SK-N-SH (cell line): ENCODE data around the gene ACAT2. TPM values are rescaled to one million over a fixed set of nuclear protein-coding genes. Genes with fewer than 3 reads are reported as not detected.

Experiments
- CTCF ChIA-PET: fragments of 300-600, 350-600 bp; formaldehyde crosslinking; extraction: SDS; loops from one replicate; lab custom pipeline; 2021; lab: Yijun Ruan, JAX
- POLR2A ChIA-PET: fragments of 350-600 bp; sonication (Branson Sonifier 250); formaldehyde crosslinking; extraction: SDS; loops from one replicate; lab custom pipeline; 2020; ENCODE audit warnings: antibody characterized with exemption, inconsistent platforms; lab: Yijun Ruan, JAX
- DNase-seq: peaks from one replicate; pipeline ENCODE4 v3.0.0; 2012
- H2AFZ ChIP-seq: fragments of 200-600 bp; sonication (generic); 2 replicates; pipeline ENCODE4 v1.8.1; 2016; ENCODE audit warnings: antibody characterized with exemption, mild to moderate bottlenecking, low read depth
- H3F3A ChIP-seq: fragments of 200-600 bp; sonication (generic); replicated peaks from 2 replicates; pipeline ENCODE3; 2016; ENCODE audit warnings: antibody characterized with exemption, mild to moderate bottlenecking; ENCODE audit not compliant: insufficient read depth
- H3K27ac ChIP-seq, 2 experiments: fragments of 200-500 bp in 1 of 2; fragments of 200-600 bp in 1 of 2; sonication (Bioruptor generic) in 1 of 2; sonication (generic), shearing (Covaris generic) in 1 of 2; 2 replicates each; pipeline versions ENCODE4 v1.5.1 to v1.6.1; 2014 to 2016; ENCODE audit warnings: low read depth in 2 of 2, inconsistent platforms in 1 of 2, low read length in 1 of 2, mild to moderate bottlenecking in 1 of 2, mixed read lengths in 1 of 2
- H3K27me3 ChIP-seq: fragments of 200-600 bp; sonication (generic), shearing (Covaris generic); 2 replicates; pipeline ENCODE4 v1.6.1; 2016; ENCODE audit warnings: mixed run types; ENCODE audit not compliant: insufficient read depth
- H3K36me3 ChIP-seq, 2 experiments: fragments of 200-500 bp in 1 of 2; fragments of 200-600 bp in 1 of 2; sonication (Bioruptor generic) in 1 of 2; sonication (generic) in 1 of 2; replicated peaks in 1 of 2; 2 replicates each; pipeline versions ENCODE3 to v1.5.1; 2014 to 2016; ENCODE audit warnings: low read length in 1 of 2, mild to moderate bottlenecking in 1 of 2; ENCODE audit not compliant: insufficient read depth in 2 of 2, control insufficient read depth in 1 of 2
- H3K4me1 ChIP-seq, 2 experiments: fragments of 200-500 bp in 1 of 2; fragments of 200-600 bp in 1 of 2; sonication (Bioruptor generic) in 1 of 2; sonication (generic), shearing (Covaris generic) in 1 of 2; 2 replicates each; pipeline versions ENCODE4 v1.5.1 to v1.6.1; 2014 to 2016; ENCODE audit warnings: low read depth in 1 of 2, low read length in 1 of 2, mixed run types in 1 of 2; ENCODE audit not compliant: insufficient read depth in 2 of 2, control insufficient read depth in 1 of 2
- H3K4me2 ChIP-seq: fragments of 200-600 bp; sonication (generic), shearing (Covaris generic); 2 replicates; pipeline ENCODE4 v1.6.1; 2017; ENCODE audit warnings: mixed run types
- H3K4me3 ChIP-seq, 2 experiments: fragments of 200-500 bp in 1 of 2; fragments of 200-600 bp in 1 of 2; sonication (Bioruptor generic) in 1 of 2; sonication (generic), shearing (Covaris generic) in 1 of 2; 2 replicates each; pipeline versions ENCODE4 v1.5.1 to v1.8.1; 2014 to 2016; ENCODE audit warnings: low read depth in 2 of 2, inconsistent platforms in 1 of 2, low read length in 1 of 2, mild to moderate bottlenecking in 1 of 2, mixed read lengths in 1 of 2, moderate library complexity in 1 of 2
- H3K79me2 ChIP-seq: fragments of 200-600 bp; sonication (generic); 2 replicates; pipeline ENCODE4 v1.8.1; 2017; ENCODE audit warnings: mild to moderate bottlenecking; ENCODE audit not compliant: insufficient read depth
- H3K9ac ChIP-seq: fragments of 200-600 bp; sonication (generic); 2 replicates; pipeline ENCODE4 v1.6.1; 2017; ENCODE audit warnings: mixed run types
- H3K9me2 ChIP-seq: fragments of 200-600 bp; sonication (generic); 2 replicates; pipeline ENCODE4 v1.6.1; 2017; ENCODE audit warnings: mixed run types
- H3K9me3 ChIP-seq: fragments of 200-600 bp; sonication (generic); 2 replicates; pipeline ENCODE4 v1.6.1; 2017; ENCODE audit warnings: mixed run types, mild to moderate bottlenecking, moderate library complexity
- H4K20me1 ChIP-seq: fragments of 200-600 bp; sonication (generic); 2 replicates; pipeline ENCODE4 v1.6.1; 2017; ENCODE audit warnings: mild to moderate bottlenecking, mixed run types; ENCODE audit not compliant: insufficient read depth
- CTCF ChIP-seq: fragments of 200-600 bp; sonication (generic); IDR thresholded peaks from 2 replicates; pipeline ENCODE4 v1.6.1; 2017; ENCODE audit warnings: antibody characterized with exemption, mild to moderate bottlenecking, moderate library complexity
- ELF1 ChIP-seq: IDR thresholded peaks from 2 replicates; pipeline ENCODE4 v1.4.0; 2012
- EZH2phosphoT487 ChIP-seq: fragments of 200-600 bp; sonication (generic); IDR thresholded peaks from 2 replicates; pipeline ENCODE4 v1.6.1; 2017; ENCODE audit warnings: low read depth, mixed run types, mild to moderate bottlenecking, antibody characterized with exemption, moderate library complexity, borderline replicate concordance
- FOXJ3 ChIP-seq: sonication (generic); formaldehyde crosslinking; IDR thresholded peaks from 2 replicates; pipeline ENCODE4 v1.5.1; 2020; ENCODE audit warnings: mild to moderate bottlenecking, missing genetic modification reagents
- GABPA ChIP-seq: IDR thresholded peaks from 2 replicates; pipeline ENCODE4 v1.4.0; 2012; ENCODE audit warnings: low read depth, mild to moderate bottlenecking
- JUND ChIP-seq: IDR thresholded peaks from 2 replicates; pipeline ENCODE4 v1.4.0; 2012
- MEF2A ChIP-seq: IDR thresholded peaks from 2 replicates; pipeline ENCODE4 v1.4.0; 2012; ENCODE audit warnings: low read depth, borderline replicate concordance
- MXI1 ChIP-seq: IDR thresholded peaks from 2 replicates; pipeline ENCODE4 v1.6.1; 2012; ENCODE audit warnings: mild to moderate bottlenecking, low read depth, low read length, improper control_type of control experiment
- REST ChIP-seq: IDR thresholded peaks from 2 replicates; pipeline ENCODE4 v1.6.1; 2012; ENCODE audit warnings: mild to moderate bottlenecking, low read depth, low read length, moderate library complexity
- TAF1 ChIP-seq: IDR thresholded peaks from 2 replicates; pipeline ENCODE4 v1.6.1; 2012; ENCODE audit warnings: low read depth, mild to moderate bottlenecking, low read length, moderate library complexity, borderline replicate concordance
- TCF12 ChIP-seq: IDR thresholded peaks from 2 replicates; pipeline ENCODE4 v1.4.0; 2012
- TEAD4 ChIP-seq: IDR thresholded peaks from 2 replicates; pipeline ENCODE4 v1.4.0; 2012; ENCODE audit warnings: mild to moderate bottlenecking, borderline replicate concordance; ENCODE audit not compliant: insufficient read depth
- USF2 ChIP-seq: fragments of 150-350 bp; IDR thresholded peaks from 2 replicates; pipeline ENCODE4 v1.6.1; 2017; ENCODE audit warnings: antibody characterized with exemption, low read length, low read depth, borderline replicate concordance
- WGBS: methylation state at CpG from one replicate; pipeline ENCODE4 v1.1.6; 2017; ENCODE audit warnings: low lambda C conversion rate; 5-methylcytosine and 5-hydroxymethylcytosine counted together
- polyA plus RNA-seq, 3 experiments: library from polyadenylated mRNA; depleted of rRNA; stranded (reverse); fragments of >200 nt; gene quantifications; 2 replicates each; pipeline ENCODE4 v1.2.3, GENCODE V29; 2012
- TF ChIP-seq, protein P1 (sequence below): IDR thresholded peaks from 2 replicates; pipeline ENCODE4 v1.4.0; 2012; ENCODE audit warnings: low read depth, borderline replicate concordance
- TF ChIP-seq, protein P2 (sequence below): fragments of 150-350 bp; IDR thresholded peaks from 2 replicates; pipeline ENCODE4 v1.6.1; 2016; ENCODE audit warnings: mild to moderate bottlenecking, low read depth, low read length
- TF ChIP-seq, protein P3 (sequence below): IDR thresholded peaks from 2 replicates; pipeline ENCODE4 v1.4.0; 2012; ENCODE audit warnings: low read depth, borderline replicate concordance

The ACAT2 gene
- polyA plus RNA-seq, 1 of the 3 experiments (the other 2 are of a cell fraction) = 13.1 TPM

- Histone ChIP-seq H3F3A (peaks cover 12% of the 10 kb centered on the region), H3K4me3 (no peak overlapping the region), H3K79me2 (peaks cover 33% of the 10 kb centered on the region), H3K4me2 (no peak overlapping the region), H3K27me3 (no peaks in the 10 kb centered on the region), H4K20me1 (no peaks in the 10 kb centered on the region; the same call in 1 of the 2 replicates), H3K27ac (no peak overlapping the region), H3K36me3 (peaks cover 0 to 11% of the 10 kb centered on the region in 2 experiments), H3K4me1 (no peaks in the 10 kb centered on the region), H3K9me2 (no peaks in the 10 kb centered on the region), H3K9ac (no peak overlapping the region), H2AFZ (no peak overlapping the region), H3K9me3 (no peaks in the 10 kb centered on the region)
- ChIA-PET CTCF (interaction anchor here (0.6 to 1.0 kb wide), 4 partner anchors 8 to 134 kb away, joined by 3 to 4 read pairs (median 3); no protein-coding TSS in a partner anchor), POLR2A (interaction anchor here (1.0 kb wide), 1 partner anchor 8 kb away, joined by 3 read pairs; no protein-coding TSS in a partner anchor)
- DNase-seq = no peak
- WGBS = 75% methylated on average over 3 of the region's 3 CpGs
- TF ChIP-seq FOXJ3 (CRISPR knock-in tag) (no peak), ELF1 (no peak), EZH2phosphoT487 (no peak), TCF12 (no peak), MXI1 (no peak)
- TF ChIP-seq, protein P1, sequence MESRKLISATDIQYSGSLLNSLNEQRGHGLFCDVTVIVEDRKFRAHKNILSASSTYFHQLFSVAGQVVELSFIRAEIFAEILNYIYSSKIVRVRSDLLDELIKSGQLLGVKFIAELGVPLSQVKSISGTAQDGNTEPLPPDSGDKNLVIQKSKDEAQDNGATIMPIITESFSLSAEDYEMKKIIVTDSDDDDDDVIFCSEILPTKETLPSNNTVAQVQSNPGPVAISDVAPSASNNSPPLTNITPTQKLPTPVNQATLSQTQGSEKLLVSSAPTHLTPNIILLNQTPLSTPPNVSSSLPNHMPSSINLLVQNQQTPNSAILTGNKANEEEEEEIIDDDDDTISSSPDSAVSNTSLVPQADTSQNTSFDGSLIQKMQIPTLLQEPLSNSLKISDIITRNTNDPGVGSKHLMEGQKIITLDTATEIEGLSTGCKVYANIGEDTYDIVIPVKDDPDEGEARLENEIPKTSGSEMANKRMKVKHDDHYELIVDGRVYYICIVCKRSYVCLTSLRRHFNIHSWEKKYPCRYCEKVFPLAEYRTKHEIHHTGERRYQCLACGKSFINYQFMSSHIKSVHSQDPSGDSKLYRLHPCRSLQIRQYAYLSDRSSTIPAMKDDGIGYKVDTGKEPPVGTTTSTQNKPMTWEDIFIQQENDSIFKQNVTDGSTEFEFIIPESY = no peak
These were observed 43.2 kb upstream of the ACAT2 start for GRCh38 chr6:159718634-159719033.

- H3K4me3 ChIP-seq = no peak overlapping the region
- 96% methylated on average over 7 of the region's 7 CpGs for WGBS
- no peaks in the 10 kb centered on the region for H3K4me1 ChIP-seq
- no peaks in the 10 kb centered on the region for H3K9me2 ChIP-seq
- CTCF ChIA-PET = interaction anchor here (0.9 to 1.1 kb wide), 3 partner anchors 19 to 133 kb away, joined by 3 to 6 read pairs (median 4); no protein-coding TSS in a partner anchor
- no peak overlapping the region for H2AFZ ChIP-seq
- TF ChIP-seq REST (no peak), TAF1 (no peak), MEF2A (no peak), JUND (no peak), FOXJ3 (CRISPR knock-in tag) (no peak), CTCF (no peak), GABPA (no peak), TEAD4 (no peak), EZH2phosphoT487 (no peak), USF2 (no peak)
- TF ChIP-seq, protein P2, sequence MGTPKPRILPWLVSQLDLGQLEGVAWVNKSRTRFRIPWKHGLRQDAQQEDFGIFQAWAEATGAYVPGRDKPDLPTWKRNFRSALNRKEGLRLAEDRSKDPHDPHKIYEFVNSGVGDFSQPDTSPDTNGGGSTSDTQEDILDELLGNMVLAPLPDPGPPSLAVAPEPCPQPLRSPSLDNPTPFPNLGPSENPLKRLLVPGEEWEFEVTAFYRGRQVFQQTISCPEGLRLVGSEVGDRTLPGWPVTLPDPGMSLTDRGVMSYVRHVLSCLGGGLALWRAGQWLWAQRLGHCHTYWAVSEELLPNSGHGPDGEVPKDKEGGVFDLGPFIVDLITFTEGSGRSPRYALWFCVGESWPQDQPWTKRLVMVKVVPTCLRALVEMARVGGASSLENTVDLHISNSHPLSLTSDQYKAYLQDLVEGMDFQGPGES = no peak
- TF ChIP-seq, protein P3, sequence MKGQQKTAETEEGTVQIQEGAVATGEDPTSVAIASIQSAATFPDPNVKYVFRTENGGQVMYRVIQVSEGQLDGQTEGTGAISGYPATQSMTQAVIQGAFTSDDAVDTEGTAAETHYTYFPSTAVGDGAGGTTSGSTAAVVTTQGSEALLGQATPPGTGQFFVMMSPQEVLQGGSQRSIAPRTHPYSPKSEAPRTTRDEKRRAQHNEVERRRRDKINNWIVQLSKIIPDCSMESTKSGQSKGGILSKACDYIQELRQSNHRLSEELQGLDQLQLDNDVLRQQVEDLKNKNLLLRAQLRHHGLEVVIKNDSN = no peak
- TF ChIP-seq, all 33 proteins: peak for 0
- no peak overlapping the region for H3K9ac ChIP-seq
- no peaks in the 10 kb centered on the region for H3K27me3 ChIP-seq
- H3K79me2 ChIP-seq = peaks cover 39% of the 10 kb centered on the region
- no peak for DNase-seq
- no peak overlapping the region for H3K27ac ChIP-seq
- POLR2A ChIA-PET = interaction anchor here (1.0 kb wide), 1 partner anchor 9 kb away, joined by 3 read pairs; no protein-coding TSS in a partner anchor
- no peak overlapping the region for H3K4me2 ChIP-seq
- H3F3A ChIP-seq = peaks cover 12% of the 10 kb centered on the region
- H3K9me3 ChIP-seq = no peaks in the 10 kb centered on the region
- no peaks in the 10 kb centered on the region; the same call in 1 of the 2 replicates for H4K20me1 ChIP-seq
- peaks cover 0 to 13% of the 10 kb centered on the region in 2 experiments for H3K36me3 ChIP-seq
These were observed 42.6 kb upstream of the ACAT2 start for GRCh38 chr6:159719287-159719686.
